ENCODE data around the gene NEK5.

GRCh38 chr13:52155177-52155576 is 26.3 kb upstream of the NEK5 start:
- no peak for TF ChIP-seq CTCF (IDR thresholded peaks at IDR 0.05)
- no peak for TF ChIP-seq ZFX (IDR thresholded peaks at IDR 0.05; ENCODE audit: borderline replicate concordance)

Data from 22Rv1 (cell line).